Psoas muscle (tissue), 8 donors: ENCODE measurements around the gene COPRS. TPM values are rescaled to one million over a fixed set of nuclear protein-coding genes. Genes with fewer than 3 reads are reported as not detected.
"Not testable (repeated sequence)": the region's sequence is repeated elsewhere in the genome, so short reads cannot be mapped to it uniquely, and the experiment has no call there.

ENCODE experiments used
- ATAC-seq, 4 donors: fragments of 200-7000 bp; cut with Tn5 transposase; one replicate each; pipeline ENCODE4 v1.9.1; 2020; ENCODE audit warnings: moderate library complexity in 3 of 4, mild to moderate bottlenecking in 2 of 4
- DNase-seq, 2 donors: peaks; one replicate each; pipeline ENCODE4 v3.0.0-alpha.2; 2020
- H3K27ac ChIP-seq: fragments of 200-600 bp; one replicate; pipeline ENCODE4 v1.8.0; 2022
- H3K27me3 ChIP-seq, 3 donors: fragments of 200-600 bp in 1 of 3; one replicate each; pipeline versions ENCODE4 v1.6.1 to v1.8.0; 2013 to 2022; ENCODE audit warnings: low read length in 2 of 3, mild to moderate bottlenecking in 2 of 3, moderate library complexity in 1 of 3; ENCODE audit not compliant: insufficient read depth in 3 of 3
- H3K36me3 ChIP-seq, 2 donors: fragments of 200-600 bp in 1 of 2; one replicate each; pipeline versions ENCODE4 v1.6.1 to v1.8.0; 2013 to 2022; ENCODE audit warnings: low read depth in 1 of 2, mild to moderate bottlenecking in 1 of 2, moderate library complexity in 1 of 2; ENCODE audit not compliant: insufficient read depth in 1 of 2
- H3K4me1 ChIP-seq: fragments of 200-600 bp; one replicate; pipeline ENCODE4 v1.8.0; 2022
- H3K4me3 ChIP-seq: fragments of 200-600 bp; one replicate; pipeline ENCODE4 v1.8.0; 2022; ENCODE audit warnings: mild to moderate bottlenecking
- H3K9me3 ChIP-seq: fragments of 200-600 bp; one replicate; pipeline ENCODE4 v1.8.0; 2022
- CTCF ChIP-seq: fragments of 200-600 bp; IDR thresholded peaks from one replicate; pipeline ENCODE4 v1.8.0; 2022; ENCODE audit warnings: antibody characterized with exemption
- WGBS, 3 donors: extraction: QIAGEN DNeasy Blood & Tissue Kit; methylation state at CpG; one replicate each; pipeline versions ENCODE4 v1.1.6 to v1.1.7; 2013; 5-methylcytosine and 5-hydroxymethylcytosine counted together
- intact Hi-C, 2 donors: fragments of 100-400 bp; cut with DNase I; formaldehyde crosslinking; loops; one replicate each; pipeline versions ENCODE4 v1.11.0 to v1.14.2; 2022
- polyA plus RNA-seq, 3 donors: library from polyadenylated mRNA; stranded (reverse); fragments of 200-250 nt; gene quantifications; one replicate each; pipeline ENCODE4 v1.2.3, GENCODE V29; 2013
- total RNA-seq, 4 donors: library from RNA; stranded (reverse); fragmentation: NEBNext Ultra II Directional in 2 of 4; extraction: Animal tissue kit (Norgen Biotek cat#: 25700) in 2 of 4; gene quantifications; one replicate each; pipeline versions ENCODE4 v1.2.1 to v1.2.4, GENCODE V29; 2021 to 2023
- donor health status: healthy with polysubstance abuse.
- donor health status: DM: no; HTN: no; CAD: no; lungs with moderate emphysema.
- donor health status: Bipolar disorder and iron deficiency.
- donor health status: healthy.
- donor health status: DM: yes; HTN: yes; CAD: no.
- donor health status: DM: no; HTN: no; CAD: no.
- donor health status: DM: no; HTN: no; CAD: no.
- donor health status: DM: yes; HTN: yes; CAD: no.

COPRS gene
- total and polyA plus RNA-seq, 7 donors = 35.2 to 109 (median 54.5) TPM

GRCh38 chr17:31829649-31830048 lies 29.4 kb downstream of the COPRS start:
- Histone ChIP-seq H3K4me1 (no peaks in the 10 kb centered on the region), H3K9me3 (no peaks in the 10 kb centered on the region), H3K4me3 (no peak overlapping the region), H3K27me3 (no peaks in the 10 kb centered on the region), H3K27ac (no peak overlapping the region), H3K36me3 (no peaks in the 10 kb centered on the region)
- ATAC-seq (no peak), DNase-seq (no peak)
- no peak for TF ChIP-seq CTCF
- 92 to 95% (median 93%) methylated on average over 3 of the region's 3 CpGs for whole genome bisulfite sequencing, 3 donors
- intact Hi-C loops = no loop called here

GRCh38 chr17:31828955-31829354 lies 30.1 kb downstream of the COPRS start:
- DNase-seq, H3K9me3 ChIP-seq, H3K27ac ChIP-seq, H3K36me3 ChIP-seq, intact Hi-C loops, H3K4me3 ChIP-seq, H3K27me3 ChIP-seq, ATAC-seq, H3K4me1 ChIP-seq: not testable (repeated sequence)
- 89 to 93% (median 93%) methylated on average over 4 of the region's 4 CpGs for WGBS, 3 donors

GRCh38 chr17:31825961-31826691 lies 32.9 kb downstream of the COPRS start:
- H3K9me3 ChIP-seq = no peaks in the 10 kb centered on the region
- no peak overlapping the region for H3K27ac ChIP-seq
- H3K4me3 ChIP-seq = no peak overlapping the region
- DNase-seq (peak; percentile 41 to 77), ATAC-seq (peak; percentile 80 to 97 (median 92))
- no peaks in the 10 kb centered on the region for H3K36me3 ChIP-seq
- intact Hi-C loops = no loop called here
- no peaks in the 10 kb centered on the region for H3K4me1 ChIP-seq
- peaks cover 0 to 2% (median 0%) of the 10 kb centered on the region in 3 donors for H3K27me3 ChIP-seq
- no peak for TF ChIP-seq CTCF
- 21 to 40% (median 27%) methylated on average over 14 of the region's 14 CpGs for WGBS, 3 donors

GRCh38 chr17:31824766-31825360 lies 34.2 kb downstream of the COPRS start:
- Histone ChIP-seq H3K4me3 (no peak overlapping the region), H3K36me3 (no peaks in the 10 kb centered on the region), H3K27me3 (peaks cover 0 to 2% (median 0%) of the 10 kb centered on the region in 3 donors), H3K9me3 (no peaks in the 10 kb centered on the region), H3K27ac (no peak overlapping the region), H3K4me1 (no peaks in the 10 kb centered on the region)
- intact Hi-C loops = no loop called here
- no peak for DNase-seq
- WGBS, 3 donors = 35 to 46% (median 41%) methylated on average over 7 of the region's 7 CpGs
- no peak for TF ChIP-seq CTCF
- ATAC-seq = no peak

GRCh38 chr17:31823014-31823413 lies 36.0 kb downstream of the COPRS start:
- intact Hi-C loops = no loop called here
- Histone ChIP-seq H3K9me3 (no peaks in the 10 kb centered on the region), H3K27me3 (peaks cover 0 to 2% (median 0%) of the 10 kb centered on the region in 3 donors), H3K36me3 (no peaks in the 10 kb centered on the region), H3K4me3 (no peak overlapping the region), H3K4me1 (no peaks in the 10 kb centered on the region), H3K27ac (no peak overlapping the region)
- no peak for TF ChIP-seq CTCF
- no peak for DNase-seq
- WGBS, 3 donors = 63 to 68% (median 66%) methylated on average over 3 of the region's 3 CpGs
- ATAC-seq = no peak
